Measurements from ENCODE around the gene ZSCAN5A. TPM values are rescaled to one million over a fixed set of nuclear protein-coding genes. Genes with fewer than 3 reads are reported as not detected.

The ZSCAN5A gene
- total and polyA plus RNA-seq, 2 of the 13 experiments (the other 11 are each of a cell fraction or from before 2014, with no cell fraction given): 9.5 to 17.8 TPM

GRCh38 chr19:56355517-56355916, 40.9 kb upstream of the ZSCAN5A start:
- POLR2A ChIA-PET: interaction anchor here (0.5 to 0.9 kb wide), 2 partner anchors 13 to 45 kb away, joined by 3 to 4 read pairs; no protein-coding TSS in a partner anchor
- H3K4me1 ChIP-seq (ENCODE audit: insufficient read depth, low read length): peaks cover 42% of the 10 kb centered on the region
- peak; percentile 79 for ATAC-seq
- no peaks in the 10 kb centered on the region for H3K36me3 ChIP-seq (replicated peaks in 1 of 2; ENCODE audit: control insufficient read depth in 1 of 2, insufficient read depth in 2 of 2, low read length in 2 of 2)
- peak overlapping the region; percentile 35 for H3K4me2 ChIP-seq (ENCODE audit: low read depth, low read length)
- in situ Hi-C loops (cut with HindIII; ENCODE audit: extremely low pct_ligation_motif_present, low pct_unique_long_range_greater_than_20kb) (no loop called here), intact Hi-C loops (cut with micrococcal nuclease; ENCODE audit: unreplicated experiment) (no loop called here)
- peak overlapping the region; percentile 18 for H3K27ac ChIP-seq (ENCODE audit: extremely low read length, insufficient read depth, low read length)
- peak; percentile 61 for DNase-seq (ENCODE audit: low spot score)
- peak; percentile 28 for FAIRE-seq
- H3K27me3 ChIP-seq (ENCODE audit: control insufficient read depth in 1 of 2, insufficient read depth in 2 of 2, low read length in 2 of 2): no peaks in the 10 kb centered on the region
- no peaks in the 10 kb centered on the region for H4K20me1 ChIP-seq (ENCODE audit: insufficient read depth, low read length)
- H3K9ac ChIP-seq (ENCODE audit: insufficient read depth, low read depth, low read length): no peak overlapping the region
- 0% methylated on average over 1 of the region's 1 CpG for WGBS (ENCODE audit: low lambda C conversion rate)
- H3K9me3 ChIP-seq (ENCODE audit: low read length): 0 out of 2 replicates have a peak, but pooled peaks cover 19% of the 10 kb centered on the region
- no TSS peak for BruUV-seq (replicated peaks)
- CTCF ChIA-PET (ENCODE audit: low intra/inter-chr PET ratio, low total read pairs): no interaction called here
- H3K79me2 ChIP-seq (ENCODE audit: insufficient read depth, low read length): no peaks in the 10 kb centered on the region
- H3K4me3 ChIP-seq (replicated peaks in 1 of 3; ENCODE audit: insufficient read depth in 1 of 3, low read depth in 2 of 3, low read length in 3 of 3): peak overlapping the region in 1 of 3 experiments; percentile 28; a peak in 2 of 6 replicates
- no peak overlapping the region for H2AFZ ChIP-seq (ENCODE audit: low read length)
- TF ChIP-seq ATRX (CRISPR knock-in tag; IDR thresholded peaks at IDR 0.05; ENCODE audit: borderline replicate concordance) (no peak), FOXA1 (IDR thresholded peaks at IDR 0.05) (no peak), FOXA1 (CRISPR knock-in tag; IDR thresholded peaks at IDR 0.05) (peak; percentile 40; the same call in 1 of the 2 replicates), CCAR2 (optimal IDR thresholded peaks at IDR 0.05; ENCODE audit: low read depth, low read length) (no peak), EP300 (IDR thresholded peaks at IDR 0.05; ENCODE audit: low read depth in 2 of 2, low read length in 2 of 2) (peak in 1 of 2 experiments; percentile 60; a peak in 2 of 4 replicates), EP300 (CRISPR knock-in tag; IDR thresholded peaks at IDR 0.05; ENCODE audit: borderline replicate concordance) (no peak), CEBPG (CRISPR knock-in tag; IDR thresholded peaks at IDR 0.05) (0 out of 2 replicates have a peak, but pooled peaks have one; percentile 37), ZMAT3 (CRISPR knock-in tag; conservative IDR thresholded peaks at IDR 0.05) (no peak), KMT2B (CRISPR knock-in tag; IDR thresholded peaks at IDR 0.05) (0 out of 2 replicates have a peak, but pooled peaks have one; percentile 11), ARID5B (CRISPR knock-in tag; IDR thresholded peaks at IDR 0.05) (peak; percentile 67), FOXJ3 (CRISPR knock-in tag; IDR thresholded peaks at IDR 0.05; ENCODE audit: borderline replicate concordance) (peak; percentile 72; the same call in 1 of the 2 replicates), HNF4G (IDR thresholded peaks at IDR 0.05; ENCODE audit: borderline replicate concordance, low read depth, low read length) (peak; percentile 39; the same call in 1 of the 2 replicates), HNF4G (CRISPR knock-in tag; IDR thresholded peaks at IDR 0.05; ENCODE audit: borderline replicate concordance, low read depth) (no peak), TCF7 (IDR thresholded peaks at IDR 0.05; ENCODE audit: low read depth) (peak; percentile 64), HNF4A (CRISPR knock-in tag; IDR thresholded peaks at IDR 0.05) (peak; percentile 87), SOX13 (IDR thresholded peaks at IDR 0.05) (no peak), SOX13 (CRISPR knock-in tag; conservative IDR thresholded peaks at IDR 0.05 in 1 of 2, IDR thresholded peaks at IDR 0.05 in 1 of 2) (peak in 1 of 2 experiments; percentile 79; a peak in 2 of 4 replicates), ZNF563 (CRISPR knock-in tag; IDR thresholded peaks at IDR 0.05) (no peak), GATAD2A (CRISPR knock-in tag; IDR thresholded peaks at IDR 0.05) (peak; percentile 27), NAIF1 (CRISPR knock-in tag; IDR thresholded peaks at IDR 0.05; ENCODE audit: borderline replicate concordance) (0 out of 2 replicates have a peak, but pooled peaks have one; percentile 12), SAP130 (CRISPR knock-in tag; IDR thresholded peaks at IDR 0.05; ENCODE audit: low read depth) (peak; percentile 24; the same call in 1 of the 2 replicates), NCOA2 (CRISPR knock-in tag; IDR thresholded peaks at IDR 0.05) (peak; percentile 62), NCOR1 (IDR thresholded peaks at IDR 0.05; ENCODE audit: borderline replicate concordance, low read length) (peak; percentile 72; the same call in 1 of the 2 replicates), HMG20A (CRISPR knock-in tag; IDR thresholded peaks at IDR 0.05; ENCODE audit: borderline replicate concordance) (0 out of 2 replicates have a peak, but pooled peaks have one; percentile 13), ZFP1 (CRISPR knock-in tag; IDR thresholded peaks at IDR 0.05) (no peak), THAP11 (CRISPR knock-in tag; IDR thresholded peaks at IDR 0.05) (0 out of 2 replicates have a peak, but pooled peaks have one; percentile 27)

Data from HepG2 (cell line).